ENCODE results near the gene INHBB. TPM values are rescaled to one million over a fixed set of nuclear protein-coding genes. Genes with fewer than 3 reads are reported as not detected.
A peak's percentile ranks its signal among the peaks of the same experiment; 100 is the strongest.

INHBB gene
- polyA plus RNA-seq, 3 donors, result 0.08 TPM; not detected in 2

DNA sequence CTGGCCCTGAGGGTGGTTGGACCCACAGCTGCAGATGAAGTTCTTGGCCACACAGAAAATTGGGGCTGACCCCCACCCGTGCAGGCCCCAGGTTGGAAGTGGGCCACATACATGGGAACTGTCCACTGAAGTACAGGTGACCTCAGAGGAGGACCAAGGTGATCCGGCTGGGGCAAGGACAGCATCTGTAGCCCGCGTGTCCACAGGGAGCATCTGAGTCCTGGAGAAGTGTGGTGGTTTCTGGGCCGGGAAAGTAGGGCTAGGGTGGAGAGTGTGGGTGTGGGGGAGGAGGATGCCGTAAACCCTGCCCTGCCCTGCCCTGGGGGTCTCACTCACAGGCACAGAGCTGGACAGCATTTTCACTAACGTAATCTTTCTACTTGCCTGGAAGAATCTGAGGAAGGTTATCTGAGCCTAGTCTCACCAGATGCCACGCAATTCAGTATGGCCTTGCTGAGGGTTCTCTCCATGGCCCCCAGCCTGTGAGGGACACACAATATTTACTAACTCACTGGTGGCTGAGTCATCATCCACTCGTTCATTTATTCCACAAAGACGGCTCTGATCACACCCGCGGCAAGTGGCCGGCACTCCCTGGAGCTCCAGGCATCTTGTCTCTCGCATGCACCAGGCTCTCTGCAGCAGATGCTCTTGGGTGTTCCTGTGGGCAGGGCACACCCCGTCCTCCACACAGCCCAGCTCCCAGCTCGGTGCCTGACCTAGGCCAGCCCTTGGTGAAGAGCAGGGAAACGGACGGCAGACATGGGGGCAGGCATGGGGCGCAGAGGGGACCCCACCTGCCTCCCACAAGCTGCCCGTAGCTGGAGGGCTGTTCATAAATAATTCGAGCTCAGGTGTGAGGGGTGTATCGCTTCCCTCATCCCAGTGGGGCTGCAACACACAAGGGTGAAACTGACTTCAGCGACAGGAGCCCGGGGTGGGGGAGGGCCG, 51.2 kb downstream of the INHBB start:
- intact Hi-C loops (cut with micrococcal nuclease), result no loop called here
- Histone ChIP-seq H3K79me2 (ENCODE audit: insufficient read depth, low read length) (no peaks in the 10 kb centered on the region), H3K9ac (ENCODE audit: insufficient read depth, low read length, poor library complexity, severe bottlenecking) (no peak overlapping the region), H3K9me3 (replicated peaks in 1 of 2; ENCODE audit: control insufficient read depth in 1 of 2, insufficient read depth in 1 of 2, low read length in 2 of 2) (no peaks in the 10 kb centered on the region), H3K4me2 (replicated peaks; ENCODE audit: extremely low read depth, low read length, poor library complexity, severe bottlenecking) (no peak overlapping the region), H3K36me3 (replicated peaks in 1 of 2; ENCODE audit: control insufficient read depth in 1 of 2, insufficient read depth in 2 of 2, low read length in 2 of 2) (no peaks in the 10 kb centered on the region), H3K27ac (ENCODE audit: low read depth in 1 of 2, low read length in 2 of 2) (no peak overlapping the region), H4K20me1 (ENCODE audit: insufficient read depth, low read length) (no peaks in the 10 kb centered on the region), H3K4me1 (ENCODE audit: control insufficient read depth in 1 of 2, insufficient read depth in 2 of 2, low read length in 2 of 2) (no peaks in the 10 kb centered on the region), H3K27me3 (ENCODE audit: control insufficient read depth in 2 of 2, insufficient read depth in 2 of 2, low read length in 2 of 2) (no peaks in the 10 kb centered on the region), H2AFZ (ENCODE audit: insufficient read depth, low read depth, low read length, poor library complexity, severe bottlenecking) (no peak overlapping the region), H3K4me3 (replicated peaks in 1 of 3; ENCODE audit: low read depth in 2 of 3, low read length in 3 of 3) (no peak overlapping the region)
- Mint-ChIP-seq H3K4me1 (no peaks in the 10 kb centered on the region), H3K4me3 (no peak overlapping the region), H3K27ac (peak overlapping the region in 1 of 7 donors; percentile 50), H3K27me3 (ENCODE audit: low read depth in 3 of 3) (peaks cover 6 to 14% (median 8%) of the 10 kb centered on the region in 3 donors), H3K36me3 (no peaks in the 10 kb centered on the region), H3K9me3 (peaks cover 0 to 3% (median 0%) of the 10 kb centered on the region in 7 donors)
- TF ChIP-seq, protein P1, sequence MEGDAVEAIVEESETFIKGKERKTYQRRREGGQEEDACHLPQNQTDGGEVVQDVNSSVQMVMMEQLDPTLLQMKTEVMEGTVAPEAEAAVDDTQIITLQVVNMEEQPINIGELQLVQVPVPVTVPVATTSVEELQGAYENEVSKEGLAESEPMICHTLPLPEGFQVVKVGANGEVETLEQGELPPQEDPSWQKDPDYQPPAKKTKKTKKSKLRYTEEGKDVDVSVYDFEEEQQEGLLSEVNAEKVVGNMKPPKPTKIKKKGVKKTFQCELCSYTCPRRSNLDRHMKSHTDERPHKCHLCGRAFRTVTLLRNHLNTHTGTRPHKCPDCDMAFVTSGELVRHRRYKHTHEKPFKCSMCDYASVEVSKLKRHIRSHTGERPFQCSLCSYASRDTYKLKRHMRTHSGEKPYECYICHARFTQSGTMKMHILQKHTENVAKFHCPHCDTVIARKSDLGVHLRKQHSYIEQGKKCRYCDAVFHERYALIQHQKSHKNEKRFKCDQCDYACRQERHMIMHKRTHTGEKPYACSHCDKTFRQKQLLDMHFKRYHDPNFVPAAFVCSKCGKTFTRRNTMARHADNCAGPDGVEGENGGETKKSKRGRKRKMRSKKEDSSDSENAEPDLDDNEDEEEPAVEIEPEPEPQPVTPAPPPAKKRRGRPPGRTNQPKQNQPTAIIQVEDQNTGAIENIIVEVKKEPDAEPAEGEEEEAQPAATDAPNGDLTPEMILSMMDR (IDR thresholded peaks at IDR 0.05), result no peak
- no peak for DNase-seq
- WGBS (ENCODE audit: insufficient coverage), result 80% methylated on average over 20 of the region's 25 CpGs

DNA sequence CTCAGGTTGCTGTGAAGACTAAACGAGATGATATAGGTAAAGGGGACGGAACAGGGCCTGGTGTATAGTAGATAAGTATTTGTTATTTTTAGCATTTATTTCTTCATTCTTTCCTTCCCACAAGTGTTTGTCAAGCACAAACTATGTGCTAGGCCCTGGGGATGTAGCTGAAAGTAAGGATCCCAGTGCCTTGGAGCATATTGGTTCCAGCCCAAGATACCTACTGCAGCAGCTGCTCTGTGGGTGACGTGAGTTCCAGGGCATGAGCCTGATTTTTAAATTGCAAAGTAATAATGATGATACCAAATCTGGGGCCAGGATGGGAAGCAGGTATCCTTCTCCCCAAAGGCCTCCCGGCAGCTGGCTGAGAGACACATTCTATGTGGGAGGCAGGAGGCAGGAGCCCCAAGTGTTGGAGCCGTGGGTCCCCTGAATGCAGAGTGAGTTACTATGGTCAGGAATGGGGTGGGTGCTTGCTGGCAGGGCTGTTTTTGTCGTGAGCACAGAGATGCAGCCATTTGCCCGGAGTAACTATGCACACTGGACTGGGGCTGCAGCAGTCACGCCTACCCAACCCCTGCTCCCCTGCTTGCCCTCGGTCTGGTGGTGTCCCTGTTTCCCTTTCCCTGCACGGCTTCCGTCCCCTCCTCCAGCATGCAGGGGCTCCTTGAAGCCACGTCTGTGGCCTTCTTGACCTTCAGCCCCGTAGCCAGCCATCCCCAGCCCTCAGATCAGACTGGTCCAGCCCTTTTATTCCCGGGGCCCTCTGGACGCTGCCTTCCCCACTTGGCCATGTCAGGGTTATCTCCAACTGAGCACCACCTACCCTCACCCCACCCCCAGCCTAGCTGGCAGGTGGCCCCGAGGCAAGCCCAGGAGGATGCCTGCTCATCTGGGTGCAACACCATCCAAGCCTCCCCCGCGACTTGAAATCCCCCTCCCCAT, 52.4 kb downstream of the INHBB start:
- Histone ChIP-seq H4K20me1 (ENCODE audit: insufficient read depth, low read length) (no peaks in the 10 kb centered on the region), H3K4me2 (replicated peaks; ENCODE audit: extremely low read depth, low read length, poor library complexity, severe bottlenecking) (no peak overlapping the region), H2AFZ (ENCODE audit: insufficient read depth, low read depth, low read length, poor library complexity, severe bottlenecking) (no peak overlapping the region), H3K4me3 (replicated peaks in 1 of 3; ENCODE audit: low read depth in 2 of 3, low read length in 3 of 3) (no peak overlapping the region), H3K27ac (ENCODE audit: low read depth in 1 of 2, low read length in 2 of 2) (no peak overlapping the region), H3K9ac (ENCODE audit: insufficient read depth, low read length, poor library complexity, severe bottlenecking) (no peak overlapping the region), H3K9me3 (replicated peaks in 1 of 2; ENCODE audit: control insufficient read depth in 1 of 2, insufficient read depth in 1 of 2, low read length in 2 of 2) (no peaks in the 10 kb centered on the region), H3K27me3 (ENCODE audit: control insufficient read depth in 2 of 2, insufficient read depth in 2 of 2, low read length in 2 of 2) (no peaks in the 10 kb centered on the region), H3K4me1 (ENCODE audit: control insufficient read depth in 1 of 2, insufficient read depth in 2 of 2, low read length in 2 of 2) (no peaks in the 10 kb centered on the region), H3K36me3 (replicated peaks in 1 of 2; ENCODE audit: control insufficient read depth in 1 of 2, insufficient read depth in 2 of 2, low read length in 2 of 2) (no peaks in the 10 kb centered on the region), H3K79me2 (ENCODE audit: insufficient read depth, low read length) (no peaks in the 10 kb centered on the region)
- intact Hi-C loops (cut with micrococcal nuclease), result no loop called here
- WGBS (ENCODE audit: insufficient coverage), result 79% methylated on average over 11 of the region's 18 CpGs
- Mint-ChIP-seq H3K27me3 (ENCODE audit: low read depth in 3 of 3) (peaks cover 7 to 14% (median 8%) of the 10 kb centered on the region in 3 donors), H3K36me3 (no peaks in the 10 kb centered on the region), H3K27ac (no peak overlapping the region), H3K4me3 (no peak overlapping the region), H3K9me3 (peaks cover 0 to 2% (median 0%) of the 10 kb centered on the region in 7 donors), H3K4me1 (no peaks in the 10 kb centered on the region)
- no peak for DNase-seq
- TF ChIP-seq, protein P1 (IDR thresholded peaks at IDR 0.05), result no peak

Measured in CD14-positive monocyte (primary cell).